HG03354 (cell line): ENCODE results near the gene TRPM3.

Source experiments
- ATAC-seq: cut with Tn5 transposase; IDR thresholded peaks from one replicate; pipeline ENCODE4 v1.9.1; 2021; ENCODE audit warnings: mild to moderate bottlenecking; ENCODE audit not compliant: unreplicated experiment, poor library complexity, severe bottlenecking

Gene TRPM3

DNA sequence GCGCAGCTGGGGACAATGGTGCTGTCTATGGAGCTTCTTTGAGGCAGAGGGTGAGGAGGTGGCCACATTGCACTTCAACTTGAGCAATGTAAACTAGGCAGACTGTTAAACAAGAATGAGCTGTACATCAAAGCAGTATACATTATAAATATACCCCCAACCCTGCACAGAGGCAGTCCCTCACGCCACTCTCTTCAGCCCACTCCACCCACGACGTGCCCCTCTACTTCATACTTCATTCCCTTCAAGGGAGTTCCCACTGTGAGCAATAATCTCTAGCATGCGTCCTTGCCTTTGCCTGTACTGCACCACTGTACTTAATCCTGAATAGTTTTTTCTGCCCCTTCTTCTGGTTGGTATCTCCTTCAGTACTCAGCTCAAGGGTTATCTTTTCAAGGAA lies 14.4 kb downstream of the TRPM3 start:
- ATAC-seq: no peak

DNA sequence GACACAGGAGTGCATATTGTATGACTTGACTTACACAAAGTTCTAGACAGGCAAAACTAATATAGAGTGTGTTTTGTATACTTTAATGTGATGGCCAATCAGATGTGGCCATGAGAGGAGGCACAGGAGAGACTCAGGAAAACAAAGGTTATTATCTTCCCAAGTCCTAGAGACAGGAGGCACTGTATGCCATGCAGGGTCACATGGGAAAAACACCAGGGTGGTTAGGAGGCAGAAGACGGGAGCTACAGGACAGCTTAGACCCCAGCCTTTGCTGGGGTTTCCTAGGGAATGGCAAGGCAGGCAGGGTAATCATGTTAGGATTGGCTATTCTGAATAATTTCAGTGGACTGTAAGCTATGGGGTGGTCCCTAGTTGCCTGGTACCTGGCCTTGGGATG lies 16.2 kb downstream of the TRPM3 start:
- ATAC-seq: no peak

DNA sequence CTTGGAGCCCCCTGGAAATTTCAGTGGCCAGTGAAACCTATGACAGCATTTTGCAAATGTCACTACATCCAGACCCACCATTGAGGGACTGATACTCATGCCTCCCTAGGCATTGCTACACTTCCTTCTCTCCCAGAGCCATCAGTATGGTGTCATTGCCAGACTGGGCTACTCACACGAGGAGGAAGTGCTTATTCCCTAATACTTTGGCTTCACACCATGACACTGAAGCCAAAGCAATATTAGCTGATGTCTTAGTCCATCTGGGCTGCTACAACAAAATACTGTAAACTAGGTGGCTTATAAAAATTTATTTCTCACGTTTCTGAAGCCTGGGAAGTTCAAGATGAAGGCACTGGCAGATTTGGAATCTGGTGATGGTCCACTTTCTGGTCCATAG lies 22.6 kb downstream of the TRPM3 start:
- ATAC-seq: no peak

DNA sequence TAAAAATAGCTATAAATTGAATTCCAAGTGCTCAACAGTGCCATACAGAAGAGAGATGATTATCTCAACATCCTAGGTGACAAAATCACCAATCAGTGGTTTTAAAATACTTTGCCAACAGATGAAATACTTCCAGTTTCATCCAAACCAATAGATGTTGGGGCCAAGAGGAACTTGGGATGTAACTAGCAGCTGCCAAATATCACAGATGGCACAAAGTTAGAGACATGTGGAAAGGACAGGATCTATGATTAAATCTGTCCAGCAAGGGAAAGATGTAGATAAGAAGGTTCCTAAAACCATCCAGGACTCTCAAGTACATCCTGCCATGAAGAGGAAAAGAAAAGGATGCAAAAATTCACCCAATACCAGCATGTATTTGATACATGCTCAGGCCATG lies 23.8 kb downstream of the TRPM3 start:
- no peak for ATAC-seq

DNA sequence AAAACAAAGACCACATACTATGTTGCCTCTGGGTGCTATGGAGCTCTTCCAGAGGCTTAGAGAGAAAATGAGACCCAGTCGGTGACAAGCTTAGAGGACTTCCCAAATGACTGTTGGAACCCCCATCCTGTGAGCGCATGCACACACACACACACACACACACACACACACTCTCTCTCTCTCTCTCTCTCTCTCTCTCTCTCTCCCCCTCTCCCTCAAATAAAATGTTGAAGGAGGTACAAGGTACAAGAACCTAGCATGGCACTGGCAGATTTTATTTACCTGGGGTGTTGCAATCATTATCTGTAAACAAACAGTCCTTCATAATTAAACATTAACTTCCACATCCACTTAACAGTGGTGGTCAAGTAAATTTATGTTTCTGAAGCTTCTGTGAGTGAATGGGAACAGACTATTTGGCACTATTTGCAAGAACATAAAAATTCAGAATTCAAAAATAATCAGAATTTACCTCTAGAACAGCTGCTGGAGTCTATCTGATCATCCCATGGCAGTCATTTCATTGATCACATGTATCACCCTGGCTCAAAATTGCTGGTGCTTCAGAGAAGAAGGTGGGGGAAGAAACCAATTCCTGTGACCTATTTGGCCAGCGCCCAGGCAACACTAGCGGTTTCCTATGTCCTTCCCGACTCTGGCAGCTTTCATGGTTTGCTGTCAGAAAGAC lies 24.9 kb downstream of the TRPM3 start:
- no peak for ATAC-seq

DNA sequence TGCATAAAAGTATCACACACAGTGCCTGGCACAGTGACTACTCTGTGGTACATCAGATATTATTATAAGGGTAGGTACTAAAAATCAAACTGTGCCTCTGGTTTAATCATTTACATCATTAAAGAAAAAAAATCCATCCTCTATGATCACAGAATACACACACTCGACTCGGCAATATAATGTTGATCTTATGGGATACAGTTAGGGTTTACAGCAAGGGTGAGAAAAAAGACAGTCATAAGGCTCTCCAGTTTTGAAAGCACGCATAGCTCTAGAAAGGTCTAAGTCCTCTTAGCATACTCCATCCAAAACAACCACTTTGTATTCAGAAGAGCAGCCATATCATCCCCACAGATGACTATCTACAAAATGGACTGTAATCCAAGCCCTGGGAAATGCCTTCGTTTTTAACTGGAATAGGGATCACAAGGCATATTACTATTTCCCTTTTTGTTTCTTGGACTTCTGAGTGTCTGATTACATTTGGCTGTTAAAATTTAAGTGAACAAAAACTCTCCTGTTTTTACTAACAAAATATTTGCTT lies 26.6 kb downstream of the TRPM3 start:
- no peak for ATAC-seq

DNA sequence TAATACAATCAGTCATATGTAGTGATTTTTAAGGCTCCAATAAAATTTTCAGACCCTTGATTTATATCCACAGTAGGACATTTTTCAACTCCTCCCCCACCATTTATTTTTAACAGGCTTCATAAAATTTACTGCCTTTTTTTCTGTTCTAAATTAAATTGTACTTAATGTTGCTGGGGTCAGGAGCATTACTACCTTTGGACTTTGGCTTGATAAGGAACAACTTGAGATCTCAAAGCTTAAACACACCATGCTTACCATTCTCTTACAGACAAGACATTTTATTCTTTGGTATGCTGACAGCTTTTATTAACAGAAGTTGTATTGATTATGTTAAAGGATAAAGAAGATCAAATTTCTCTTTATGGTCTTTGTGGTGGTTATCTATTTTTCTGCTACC lies 30.5 kb downstream of the TRPM3 start:
- ATAC-seq: no peak

DNA sequence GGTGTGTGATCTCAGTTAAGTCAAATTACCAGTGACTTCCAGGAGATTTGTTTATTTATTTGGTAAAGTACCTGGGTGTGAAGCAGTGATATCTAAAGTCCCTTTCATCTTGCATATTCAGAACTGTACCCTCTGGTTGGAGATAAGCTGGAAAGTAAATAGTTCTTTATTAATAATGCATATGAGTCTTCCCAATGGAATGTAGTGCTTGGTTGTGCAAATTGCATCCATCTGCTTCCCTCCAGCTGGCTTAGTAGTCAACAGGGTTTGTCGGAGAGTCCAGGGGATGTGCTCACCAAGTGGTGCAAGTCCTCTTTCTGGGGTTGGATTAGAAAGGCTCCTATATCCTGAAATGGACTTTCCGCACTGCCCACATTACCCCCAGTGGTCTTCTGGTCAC lies 42.0 kb downstream of the TRPM3 start:
- no peak for ATAC-seq

DNA sequence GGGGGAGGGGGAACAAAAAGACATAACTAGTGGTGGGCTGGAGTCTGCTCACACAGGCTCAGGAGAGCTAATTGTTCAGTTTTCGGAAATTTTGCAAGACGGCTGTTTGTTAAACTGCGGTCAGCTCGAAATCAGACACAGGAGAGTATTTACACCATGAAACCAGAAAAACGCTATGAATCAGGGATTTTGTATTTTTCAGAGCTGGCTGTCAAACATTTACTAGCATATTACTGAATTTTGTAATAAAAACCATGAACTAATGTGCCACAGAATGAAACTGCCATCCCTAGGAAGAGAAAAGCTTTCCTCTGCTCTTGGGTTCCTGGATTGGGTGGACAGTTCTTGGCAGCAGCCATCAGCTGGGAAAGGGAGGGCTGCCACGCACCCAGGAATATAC lies 45.3 kb downstream of the TRPM3 start:
- no peak for ATAC-seq

DNA sequence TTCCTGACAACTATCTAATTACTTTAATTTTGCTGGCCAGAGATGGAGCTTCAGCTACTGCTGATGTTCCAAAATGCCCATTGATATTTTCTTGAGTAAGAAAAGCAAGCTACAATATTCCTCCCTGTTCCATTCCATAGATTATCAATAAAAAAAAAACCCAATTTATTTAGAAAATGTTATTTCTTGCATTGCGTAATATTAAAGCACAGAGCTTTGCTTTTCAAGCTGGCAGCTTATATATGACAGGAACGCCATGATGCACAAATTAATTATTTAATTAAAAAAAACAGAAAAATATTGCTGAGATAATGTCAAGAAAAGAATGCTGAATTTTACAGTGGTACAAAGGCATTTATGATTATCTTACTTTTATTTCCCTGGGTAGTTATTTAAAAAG lies 47.9 kb downstream of the TRPM3 start:
- ATAC-seq: no peak

DNA sequence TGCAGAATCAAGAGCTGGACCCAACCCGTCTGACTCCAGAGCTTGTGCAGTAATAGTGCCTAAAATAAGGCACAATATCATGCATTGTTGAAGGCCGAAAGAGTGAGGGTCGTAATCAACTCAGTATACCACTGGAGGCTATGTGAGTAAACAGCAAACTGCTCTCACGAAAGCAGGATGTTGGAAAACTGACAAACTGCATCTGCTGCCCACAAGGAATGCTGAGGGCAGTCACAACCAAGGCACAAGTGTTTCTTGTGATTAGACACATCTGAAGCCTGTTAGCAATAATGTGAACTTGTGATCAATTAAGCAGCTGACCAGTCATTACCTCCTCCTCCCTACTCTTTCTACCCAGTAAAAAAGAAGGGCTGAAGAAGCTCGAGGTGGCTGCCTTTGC lies 48.8 kb downstream of the TRPM3 start:
- ATAC-seq: no peak

DNA sequence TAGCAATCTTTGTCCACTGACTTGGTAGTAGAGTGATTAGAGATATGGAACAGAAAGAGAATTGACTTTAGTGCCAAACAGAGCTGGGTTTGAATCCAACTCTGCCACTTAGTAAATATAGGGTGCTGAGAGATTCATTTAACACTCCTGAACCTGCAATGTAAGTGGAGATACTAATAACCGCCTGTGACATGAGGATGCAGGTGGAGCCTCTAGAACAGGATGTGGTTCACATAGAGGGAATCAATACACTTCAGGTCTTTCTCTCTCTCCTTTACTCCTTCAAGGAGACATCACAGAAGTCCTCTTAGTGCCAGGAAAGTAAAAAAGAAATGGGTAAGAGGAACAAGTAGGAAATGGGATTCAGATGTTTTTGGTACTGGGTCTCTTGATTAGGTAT lies 49.8 kb downstream of the TRPM3 start:
- no peak for ATAC-seq

DNA sequence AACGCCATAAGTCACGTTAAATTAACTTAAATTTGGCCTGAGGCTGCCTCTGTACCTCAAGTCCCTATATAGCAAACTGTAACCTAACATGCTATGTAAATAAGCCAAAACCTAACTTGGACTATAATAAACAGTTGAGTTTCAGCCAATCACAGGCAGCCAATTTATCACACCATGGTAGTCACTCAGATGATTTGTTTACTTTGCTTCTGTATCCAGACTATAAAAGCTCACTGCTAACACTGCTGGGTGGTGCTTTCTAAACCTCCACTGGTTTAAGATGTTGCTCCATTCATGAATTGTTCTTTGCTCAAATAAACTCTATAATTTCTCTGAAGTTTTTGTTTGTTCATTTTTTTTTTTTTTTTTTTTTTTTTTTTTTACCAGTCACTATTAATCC lies 62.8 kb downstream of the TRPM3 start:
- ATAC-seq: no peak

DNA sequence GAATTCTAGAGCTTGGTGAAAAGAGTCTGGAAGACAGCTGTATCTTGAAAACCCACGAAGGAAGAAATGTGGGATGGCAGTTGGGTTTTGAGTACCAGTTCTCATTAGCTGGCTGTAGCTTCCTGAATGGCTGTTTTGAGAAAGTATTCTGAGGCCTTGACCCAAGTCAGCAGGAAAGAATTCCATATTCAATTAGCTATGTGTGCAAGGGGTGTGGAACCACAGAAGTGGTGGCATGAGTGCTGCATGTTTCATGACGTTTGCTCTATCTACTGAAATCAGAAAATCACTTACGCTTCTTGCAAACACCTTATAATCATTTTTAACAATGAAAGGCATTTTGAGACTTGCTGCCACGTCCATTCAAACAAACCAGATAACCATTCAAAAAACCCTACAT lies 69.1 kb downstream of the TRPM3 start:
- no peak for ATAC-seq

DNA sequence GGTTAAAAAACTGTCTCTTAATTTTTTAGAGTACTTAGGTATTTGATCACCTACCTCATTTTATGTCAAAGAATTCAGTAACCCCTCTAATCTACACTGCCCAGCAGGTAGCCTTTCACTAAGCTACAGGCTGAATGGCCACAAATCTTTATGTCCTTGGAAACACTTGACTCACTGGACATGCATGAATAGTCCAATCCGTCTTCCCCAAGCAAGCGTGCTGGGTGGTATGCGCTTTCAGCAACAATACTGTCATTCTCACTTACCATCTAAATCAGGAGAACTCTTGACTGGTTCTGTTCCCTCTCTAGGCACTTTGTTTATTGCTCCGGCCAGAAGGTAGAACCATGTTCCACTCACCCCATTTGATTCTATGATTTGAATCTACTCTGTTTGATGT lies 73.1 kb downstream of the TRPM3 start:
- ATAC-seq: no peak

DNA sequence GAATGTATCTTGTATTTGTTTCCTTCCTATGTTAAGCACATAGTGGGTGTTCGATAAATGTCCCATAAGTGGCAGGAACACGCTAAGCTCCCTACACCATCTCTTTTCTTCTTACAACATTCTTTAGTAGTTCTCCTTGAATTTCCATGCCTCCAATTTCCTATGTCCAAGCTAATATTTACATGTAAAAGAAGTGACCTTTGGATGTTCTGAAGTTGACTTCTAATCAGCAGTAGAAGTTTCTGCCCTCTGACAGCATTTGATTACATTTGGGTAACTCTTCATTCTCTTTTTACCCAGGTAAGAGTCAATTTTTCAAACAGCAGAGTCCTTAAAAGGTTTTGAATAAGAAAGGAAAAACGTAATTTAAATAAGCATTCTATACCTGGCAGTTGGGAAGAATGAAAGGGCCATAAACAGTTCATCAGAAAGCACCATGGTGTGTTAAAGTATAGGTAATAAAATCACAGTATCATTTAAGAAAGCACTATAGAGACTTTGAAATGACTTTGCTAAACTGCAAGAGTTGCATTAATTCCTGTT lies 78.9 kb downstream of the TRPM3 start:
- ATAC-seq: no peak

DNA sequence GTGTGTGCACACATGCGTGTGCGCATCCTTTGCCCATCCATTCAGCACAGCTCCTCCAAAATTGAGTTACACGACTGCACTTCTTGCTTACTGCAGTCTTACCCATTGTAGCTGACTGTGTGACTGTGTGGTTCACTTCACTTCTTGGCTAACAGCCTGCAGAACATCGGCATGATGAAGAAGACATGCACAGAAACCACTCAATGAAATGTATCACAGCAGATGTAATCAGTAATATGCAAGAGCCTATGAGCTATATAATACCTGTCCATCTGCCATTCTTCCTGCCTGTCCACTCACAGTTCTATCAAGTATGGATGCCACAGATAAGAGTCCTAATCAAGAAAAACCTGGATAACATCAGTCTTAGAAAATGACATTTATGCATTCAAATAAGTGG lies 83.9 kb downstream of the TRPM3 start:
- no peak for ATAC-seq

DNA sequence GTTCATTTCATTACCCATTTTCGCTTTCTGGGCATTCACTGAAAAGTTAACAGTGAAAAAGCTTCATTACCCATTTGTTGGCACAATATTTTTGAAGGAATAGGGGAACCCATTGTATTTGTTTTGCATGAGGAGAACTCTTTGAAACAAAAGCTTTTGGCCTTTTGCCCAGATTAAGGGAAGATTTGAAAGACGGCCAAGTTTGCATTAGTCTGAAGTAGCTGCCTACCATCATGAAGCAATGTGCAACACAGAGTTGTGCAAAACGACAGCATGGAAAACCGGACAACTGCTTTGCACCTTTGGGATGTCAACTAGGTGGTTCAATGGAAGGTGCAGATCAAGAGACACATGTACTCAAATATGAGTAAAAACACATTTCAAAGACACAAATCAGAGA lies 84.9 kb downstream of the TRPM3 start:
- no peak for ATAC-seq

DNA sequence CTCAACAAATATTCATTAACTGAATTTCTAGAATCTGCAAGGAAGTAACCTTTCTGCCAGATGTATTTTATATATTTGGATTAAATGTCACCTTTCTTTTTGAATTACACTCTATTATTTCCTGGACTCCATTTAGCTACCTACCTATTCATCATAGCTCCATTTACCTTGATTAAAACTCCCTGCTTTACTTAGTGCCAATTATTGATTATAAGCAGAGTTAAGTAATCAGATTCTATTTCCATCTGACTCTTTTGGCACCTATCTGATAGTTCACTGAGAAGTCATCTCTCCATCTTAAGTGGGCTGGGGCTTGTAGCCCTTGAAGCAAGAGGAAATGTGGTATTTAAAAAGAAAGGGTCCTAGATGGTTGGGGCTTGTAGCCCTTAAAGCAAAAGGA lies 88.6 kb downstream of the TRPM3 start:
- no peak for ATAC-seq

DNA sequence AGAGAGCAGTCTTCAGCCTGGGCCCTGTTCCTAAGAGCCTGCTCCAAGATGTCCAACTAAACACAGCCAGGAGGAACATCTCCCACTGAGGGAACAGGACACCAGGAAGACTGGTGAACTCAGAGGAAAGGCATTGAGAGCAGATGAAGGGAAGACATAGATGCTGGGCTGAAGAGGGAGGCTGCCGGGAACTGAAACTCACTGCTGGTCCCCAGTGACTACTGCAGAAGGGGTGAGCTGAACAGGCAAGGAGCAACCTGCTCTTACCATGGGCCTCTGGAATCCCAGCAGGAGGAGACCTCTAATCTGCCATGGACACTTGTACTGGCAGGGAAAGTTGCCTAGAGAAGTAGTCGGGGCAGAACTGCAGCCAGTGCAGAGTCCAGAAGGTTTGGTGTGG lies 95.7 kb downstream of the TRPM3 start:
- ATAC-seq: no peak

DNA sequence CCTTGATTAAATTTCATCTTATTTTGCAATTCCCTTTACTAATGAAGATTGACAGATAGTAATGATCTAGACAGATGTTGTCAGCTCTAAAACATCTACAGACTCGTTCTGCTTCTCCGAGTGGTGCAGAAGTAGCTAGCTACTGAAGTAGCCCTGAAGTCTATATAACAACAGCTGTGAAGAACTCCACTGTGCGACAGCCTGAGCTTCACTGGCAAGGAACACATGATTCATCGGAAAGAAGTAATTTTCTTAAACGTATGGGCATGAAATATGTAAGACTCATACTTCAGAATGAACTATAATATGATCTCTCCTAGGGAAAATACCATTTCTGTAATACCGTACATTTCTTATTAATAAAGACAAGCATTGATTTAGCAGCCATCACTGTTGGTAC lies 96.2 kb downstream of the TRPM3 start:
- ATAC-seq: no peak

DNA sequence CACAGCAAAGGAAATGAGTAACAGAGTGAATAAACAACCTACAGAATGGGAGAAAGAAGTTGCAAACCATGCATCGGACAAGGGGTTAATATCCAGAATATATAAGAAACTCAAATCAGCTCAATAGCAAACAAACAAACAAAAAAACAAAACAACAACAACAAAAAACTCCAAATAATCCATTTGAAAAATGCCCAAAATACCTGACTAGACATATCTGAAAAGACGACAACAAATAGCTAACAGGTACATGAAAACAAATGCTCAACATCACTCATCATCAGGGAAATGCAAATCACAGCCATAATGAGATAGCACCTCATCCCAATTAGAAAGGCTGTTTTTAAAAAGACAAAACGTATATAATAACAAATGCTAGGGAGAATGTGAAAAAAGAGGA lies 111.2 kb downstream of the TRPM3 start:
- no peak for ATAC-seq
